H9 (cell line): ENCODE measurements around the gene RNF214. TPM values are rescaled to one million over a fixed set of nuclear protein-coding genes. Genes with fewer than 3 reads are reported as not detected.

Experiments used
- DNase-seq: peaks from one replicate; pipeline ENCODE4 v3.0.0-alpha.2; 2017
- H2AFZ ChIP-seq: one replicate; pipeline ENCODE4 v1.6.1; 2013; ENCODE audit warnings: mild to moderate bottlenecking, low read length, control low read depth, moderate library complexity
- H2AK5ac ChIP-seq: 2 replicates; pipeline ENCODE4 v1.6.1; 2013; ENCODE audit warnings: low read length, control low read depth, mixed read lengths; ENCODE audit not compliant: insufficient read length
- H2BK120ac ChIP-seq: one replicate; pipeline ENCODE4 v1.6.1; 2013; ENCODE audit warnings: low read depth, mild to moderate bottlenecking, low read length, control low read depth, inconsistent platforms; ENCODE audit not compliant: poor library complexity, severe bottlenecking
- H2BK12ac ChIP-seq: 2 replicates; pipeline ENCODE4 v1.6.1; 2013; ENCODE audit warnings: low read length, control low read depth, mixed read lengths, low read depth; ENCODE audit not compliant: insufficient read length
- H2BK15ac ChIP-seq: 2 replicates; pipeline ENCODE4 v1.6.1; 2013; ENCODE audit warnings: low read depth, low read length, control low read depth
- H2BK20ac ChIP-seq: one replicate; pipeline ENCODE4 v1.6.1; 2013; ENCODE audit warnings: low read depth, mild to moderate bottlenecking, low read length, control low read depth, inconsistent platforms; ENCODE audit not compliant: poor library complexity, severe bottlenecking
- H2BK5ac ChIP-seq: 2 replicates; pipeline ENCODE4 v1.6.1; 2013; ENCODE audit warnings: low read length, control low read depth, mixed read lengths; ENCODE audit not compliant: insufficient read length
- H3K14ac ChIP-seq: 2 replicates; pipeline ENCODE4 v1.6.1; 2013; ENCODE audit warnings: low read length, control low read depth; ENCODE audit not compliant: insufficient read depth
- H3K18ac ChIP-seq: 2 replicates; pipeline ENCODE4 v1.6.1; 2013; ENCODE audit warnings: low read depth, mild to moderate bottlenecking, mixed read lengths, low read length, control low read depth; ENCODE audit not compliant: insufficient read length
- H3K23ac ChIP-seq: 2 replicates; pipeline ENCODE4 v1.6.1; 2013; ENCODE audit warnings: low read length, control low read depth, mixed read lengths, low read depth; ENCODE audit not compliant: insufficient read length
- H3K23me2 ChIP-seq: 2 replicates; pipeline ENCODE4 v1.6.1; 2013; ENCODE audit warnings: low read depth, mild to moderate bottlenecking, mixed read lengths, low read length, control low read depth; ENCODE audit not compliant: insufficient read length, poor library complexity, severe bottlenecking
- H3K27ac ChIP-seq: 2 replicates; pipeline ENCODE4 v1.5.1; 2013; ENCODE audit warnings: low read length, control low read depth, mixed read lengths, low read depth; ENCODE audit not compliant: insufficient read length
- H3K27me3 ChIP-seq: 2 replicates; pipeline ENCODE4 v1.6.1; 2013; ENCODE audit warnings: low read length, control low read depth, inconsistent platforms; ENCODE audit not compliant: insufficient read depth
- H3K4ac ChIP-seq: 2 replicates; pipeline ENCODE4 v1.6.1; 2013; ENCODE audit warnings: low read depth, mild to moderate bottlenecking, control low read depth, inconsistent platforms, low read length, moderate library complexity
- H3K4me1 ChIP-seq: 2 replicates; pipeline ENCODE4 v1.6.1; 2013; ENCODE audit warnings: low read length, control low read depth, inconsistent platforms; ENCODE audit not compliant: insufficient read depth
- H3K4me2 ChIP-seq: 2 replicates; pipeline ENCODE4 v1.6.1; 2013; ENCODE audit warnings: low read length, control low read depth, mixed read lengths; ENCODE audit not compliant: insufficient read length, insufficient read depth
- H3K56ac ChIP-seq: 2 replicates; pipeline ENCODE4 v1.6.1; 2013; ENCODE audit warnings: low read depth, mild to moderate bottlenecking, mixed read lengths, low read length, control low read depth; ENCODE audit not compliant: insufficient read length
- H3K79me1 ChIP-seq: 2 replicates; pipeline ENCODE4 v1.6.1; 2013; ENCODE audit warnings: low read depth, mild to moderate bottlenecking, moderate library complexity, low read length, control low read depth, inconsistent platforms; ENCODE audit not compliant: insufficient read depth, poor library complexity, severe bottlenecking
- H3K79me2 ChIP-seq: 2 replicates; pipeline ENCODE4 v1.6.1; 2013; ENCODE audit warnings: low read length, control low read depth, inconsistent platforms; ENCODE audit not compliant: insufficient read depth
- H3K9ac ChIP-seq: 2 replicates; pipeline ENCODE4 v1.6.1; 2013; ENCODE audit warnings: low read length, control low read depth, mixed read lengths; ENCODE audit not compliant: insufficient read length; ENCODE audit errors: extremely low read depth
- H3K9me3 ChIP-seq: one replicate; pipeline ENCODE4 v1.6.1; 2013; ENCODE audit warnings: low read depth, low read length, inconsistent platforms; ENCODE audit not compliant: control insufficient read depth
- H3T11ph ChIP-seq: one replicate; pipeline ENCODE4 v1.6.1; 2013; ENCODE audit warnings: mild to moderate bottlenecking, low read length, control low read depth, inconsistent platforms
- H4K20me1 ChIP-seq: one replicate; pipeline ENCODE4 v1.6.1; 2013; ENCODE audit not compliant: control insufficient read depth, insufficient read length, insufficient read depth
- H4K5ac ChIP-seq: 2 replicates; pipeline ENCODE4 v1.6.1; 2013; ENCODE audit warnings: low read depth, mild to moderate bottlenecking, mixed read lengths, low read length, control low read depth; ENCODE audit not compliant: insufficient read length
- H4K8ac ChIP-seq: replicated peaks from 2 replicates; pipeline ENCODE4 v1.6.1; 2013; ENCODE audit warnings: low read length, control low read depth, mixed read lengths, low read depth; ENCODE audit not compliant: insufficient read length
- H4K91ac ChIP-seq: 2 replicates; pipeline ENCODE4 v1.6.1; 2013; ENCODE audit warnings: low read depth, mild to moderate bottlenecking, moderate library complexity, mixed read lengths, low read length, control low read depth; ENCODE audit not compliant: insufficient read length
- H3K27ac Mint-ChIP-seq, 3 experiments: 2 replicates in 2 of 3; 3 replicates in 1 of 3; pipeline ENCODE4 v1.8.0; 2020 to 2021; ENCODE audit warnings: mixed read lengths in 3 of 3, mild to moderate bottlenecking in 1 of 3, moderate library complexity in 1 of 3
- H3K27me3 Mint-ChIP-seq: 2 replicates; pipeline ENCODE4 v1.8.0; 2021; ENCODE audit warnings: low read depth, mild to moderate bottlenecking, moderate library complexity, mixed read lengths
- H3K36me3 Mint-ChIP-seq, 3 experiments: 2 replicates in 2 of 3; 3 replicates in 1 of 3; pipeline ENCODE4 v1.8.0; 2020 to 2021; ENCODE audit warnings: low read depth in 3 of 3, mixed read lengths in 3 of 3; ENCODE audit not compliant: insufficient read depth in 1 of 3
- H3K4me1 Mint-ChIP-seq, 2 experiments: 2 replicates each; pipeline ENCODE4 v1.8.0; 2020; ENCODE audit warnings: mixed read lengths in 2 of 2
- H3K4me3 Mint-ChIP-seq, 2 experiments: 2 replicates in 1 of 2; 3 replicates in 1 of 2; pipeline ENCODE4 v1.8.0; 2020 to 2021; ENCODE audit warnings: mild to moderate bottlenecking in 2 of 2, mixed read lengths in 2 of 2, moderate library complexity in 1 of 2
- H3K9me3 Mint-ChIP-seq, 2 experiments: 2 replicates in 1 of 2; 3 replicates in 1 of 2; pipeline ENCODE4 v1.8.0; 2020; ENCODE audit warnings: mild to moderate bottlenecking in 2 of 2, mixed read lengths in 2 of 2, moderate library complexity in 1 of 2
- CTCF ChIP-seq: fragments of 200-600 bp; sonication (generic); conservative IDR thresholded peaks from 3 replicates; pipeline ENCODE4 v1.8.0; 2021; ENCODE audit warnings: antibody characterized with exemption, mild to moderate bottlenecking
- WGBS: extraction: QIAGEN DNeasy Blood & Tissue Kit; methylation state at CpG from one replicate; pipeline ENCODE4 v1.1.7; 2013; ENCODE audit warnings: missing lambda C conversion rate, low lambda C conversion rate, mixed read lengths; ENCODE audit not compliant: insufficient read length; ENCODE audit errors: extremely low coverage; 5-methylcytosine and 5-hydroxymethylcytosine counted together
- total RNA-seq: library from RNA; stranded (reverse); gene quantifications from 2 replicates; pipeline ENCODE4 v1.2.1, GENCODE V29; 2021

The RNF214 gene
- total RNA-seq, 1 experiment from 2014 or later, result 26.0 TPM

- Mint-ChIP-seq H3K36me3 (no peaks in the 10 kb centered on the region), H3K4me1 (peaks cover 13 to 15% of the 10 kb centered on the region in 2 experiments), H3K9me3 (no peaks in the 10 kb centered on the region), H3K27ac (no peak within 1 kb of the TSS), H3K4me3 (peak within 1 kb of the TSS; percentile 65 to 79), H3K27me3 (peaks cover 7% of the 10 kb centered on the region)
- Histone ChIP-seq H3K79me1 (no peaks in the 10 kb centered on the region), H2BK5ac (no peak within 1 kb of the TSS), H2BK15ac (no peak within 1 kb of the TSS), H3K4me2 (peak within 1 kb of the TSS; percentile 69), H3T11ph (no peak within 1 kb of the TSS), H3K18ac (no peak within 1 kb of the TSS), H4K8ac (no peak within 1 kb of the TSS), H3K23me2 (peaks cover 10% of the 10 kb centered on the region), H4K91ac (no peak within 1 kb of the TSS), H2BK12ac (no peak within 1 kb of the TSS), H3K9me3 (no peaks in the 10 kb centered on the region), H3K27ac (no peak within 1 kb of the TSS), H2AFZ (peak within 1 kb of the TSS; percentile 86), H4K5ac (no peak within 1 kb of the TSS), H2BK20ac (no peak within 1 kb of the TSS), H3K9ac (peak within 1 kb of the TSS; percentile 23), H3K56ac (no peak within 1 kb of the TSS), H2AK5ac (no peak within 1 kb of the TSS), H3K79me2 (no peaks in the 10 kb centered on the region), H4K20me1 (no peaks in the 10 kb centered on the region), H3K14ac (no peak within 1 kb of the TSS), H3K4me1 (no peaks in the 10 kb centered on the region), H3K23ac (no peak within 1 kb of the TSS), H3K27me3 (no peaks in the 10 kb centered on the region), H2BK120ac (no peak within 1 kb of the TSS), H3K4ac (no peak within 1 kb of the TSS)
- WGBS, result no CpG with 5 or more reads among the region's 29 CpGs
- TF ChIP-seq CTCF, result peak; percentile 58
- DNase-seq, result peak; percentile 92
Observed at GRCh38 chr11:117316197-117316961, 83.9 kb downstream of the RNF214 start, which contains the start of gene BACE1. BACE1 (minus strand) TSS chr11:117316256; CDS start chr11:117315795, 461 bp downstream.
